ENCODE measurements around the gene PARP6.

GRCh38 chr15:72237029-72237852 is 35.1 kb downstream of the PARP6 start:
- TF ChIP-seq CTCF (IDR thresholded peaks at IDR 0.05): no peak
- no peak for TF ChIP-seq POLR2A (IDR thresholded peaks at IDR 0.05)

Data from breast epithelium (tissue), 3 donors.